OCI-LY3 (cell line): ENCODE results near the gene MR1.

Experiments
- EZH2phosphoT487 ChIP-seq: fragments of 200-600 bp; shearing (Covaris generic); IDR thresholded peaks from 2 replicates; pipeline ENCODE4 v1.6.1; 2018; ENCODE audit warnings: antibody characterized with exemption, mixed run types, low read depth
- TF ChIP-seq, protein P1 (sequence below): fragments of 200-600, 300-600 bp; sonication (generic); IDR thresholded peaks from 2 replicates; pipeline ENCODE4 v1.5.1; 2014; ENCODE audit warnings: antibody characterized with exemption, low read length, low read depth

DNA sequence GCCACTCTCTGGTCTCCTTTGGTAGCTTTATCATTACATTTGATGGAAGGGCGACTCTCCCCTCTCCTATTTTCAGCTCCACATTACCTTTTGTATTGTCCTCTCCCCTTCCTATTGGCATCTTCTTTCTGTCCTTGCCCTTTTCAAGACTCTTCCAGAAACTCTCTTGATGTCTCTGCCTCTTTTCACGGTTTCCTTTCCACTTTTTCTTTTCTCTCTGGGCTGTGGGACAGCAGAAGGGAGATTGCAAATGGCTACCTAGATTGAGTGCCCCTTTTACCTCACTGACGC lies 72.2 kb downstream of the MR1 start:
- TF ChIP-seq EZH2phosphoT487 = 0 out of 2 replicates have a peak, but pooled peaks have one; percentile 18
- TF ChIP-seq, protein P1, sequence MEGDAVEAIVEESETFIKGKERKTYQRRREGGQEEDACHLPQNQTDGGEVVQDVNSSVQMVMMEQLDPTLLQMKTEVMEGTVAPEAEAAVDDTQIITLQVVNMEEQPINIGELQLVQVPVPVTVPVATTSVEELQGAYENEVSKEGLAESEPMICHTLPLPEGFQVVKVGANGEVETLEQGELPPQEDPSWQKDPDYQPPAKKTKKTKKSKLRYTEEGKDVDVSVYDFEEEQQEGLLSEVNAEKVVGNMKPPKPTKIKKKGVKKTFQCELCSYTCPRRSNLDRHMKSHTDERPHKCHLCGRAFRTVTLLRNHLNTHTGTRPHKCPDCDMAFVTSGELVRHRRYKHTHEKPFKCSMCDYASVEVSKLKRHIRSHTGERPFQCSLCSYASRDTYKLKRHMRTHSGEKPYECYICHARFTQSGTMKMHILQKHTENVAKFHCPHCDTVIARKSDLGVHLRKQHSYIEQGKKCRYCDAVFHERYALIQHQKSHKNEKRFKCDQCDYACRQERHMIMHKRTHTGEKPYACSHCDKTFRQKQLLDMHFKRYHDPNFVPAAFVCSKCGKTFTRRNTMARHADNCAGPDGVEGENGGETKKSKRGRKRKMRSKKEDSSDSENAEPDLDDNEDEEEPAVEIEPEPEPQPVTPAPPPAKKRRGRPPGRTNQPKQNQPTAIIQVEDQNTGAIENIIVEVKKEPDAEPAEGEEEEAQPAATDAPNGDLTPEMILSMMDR = no peak
